Activated gamma-delta T cell treated with anti-CD3 and anti-CD28 coated beads, Interleukin-2, amount 50 U/mL, for 16 hours (primary cell): ENCODE data around the gene MPV17L2.

ENCODE experiments used
- DNase-seq: peaks from one replicate; pipeline ENCODE4 v3.0.0-alpha.2; 2020; ENCODE audit warnings: low read depth

Gene MPV17L2

DNA sequence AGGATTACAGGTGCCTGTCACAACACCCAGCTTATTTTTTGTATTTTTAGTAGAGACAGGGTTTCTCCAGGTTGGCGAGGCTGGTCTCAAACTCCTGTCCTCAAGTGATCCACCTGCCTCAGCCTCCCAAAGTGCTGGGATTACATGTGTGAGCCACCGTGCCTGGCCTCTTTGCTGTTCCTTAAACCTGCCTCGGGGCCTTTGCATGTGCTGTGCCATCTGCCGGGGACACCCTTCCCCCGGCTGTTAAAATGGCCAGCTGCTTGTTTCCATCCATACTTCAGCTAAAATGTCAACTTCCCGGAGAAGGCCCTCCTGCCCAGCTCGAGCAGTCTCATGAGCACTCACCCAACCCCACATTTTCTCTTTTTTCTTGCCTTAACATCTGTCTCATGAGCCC, 52.3 kb downstream of the MPV17L2 start:
- no peak for DNase-seq
